Astrocyte of the spinal cord (primary cell): ENCODE data around the gene C2orf92.
"Not testable (repeated sequence)": the region's sequence is repeated elsewhere in the genome, so short reads cannot be mapped to it uniquely, and the experiment has no call there.

Experiments used
- DNase-seq: peaks from one replicate; pipeline ENCODE4 v3.0.0; 2011; ENCODE audit warnings: low read depth, low spot score
- H3K4me3 ChIP-seq: 2 replicates; pipeline ENCODE4 v1.5.1; 2011; ENCODE audit warnings: low read depth, mild to moderate bottlenecking, low read length, moderate library complexity
- CTCF ChIP-seq: IDR thresholded peaks from 2 replicates; pipeline ENCODE4 v1.5.1; 2012; ENCODE audit warnings: low read depth, mild to moderate bottlenecking, low read length, inconsistent platforms
- in situ Hi-C: cut with HindIII; loops from 2 replicates; pipeline ENCODE4 v1.10.0; 2017; ENCODE audit warnings: low sequenced_read_pairs

The C2orf92 gene

GRCh38 chr2:97676620-97677019 is 7.1 kb downstream of the C2orf92 start:
- no peak for TF ChIP-seq CTCF
- in situ Hi-C loops = no loop called here
- DNase-seq = no peak
- H3K4me3 ChIP-seq = no peak overlapping the region

- H3K4me3 ChIP-seq = no peak overlapping the region
- in situ Hi-C loops = no loop called here
- no peak for TF ChIP-seq CTCF
- DNase-seq = no peak
These were observed 8.0 kb downstream of the C2orf92 start for GRCh38 chr2:97677480-97677879.

GRCh38 chr2:97678298-97678697 is 8.8 kb downstream of the C2orf92 start:
- TF ChIP-seq CTCF = no peak
- in situ Hi-C loops = no loop called here
- H3K4me3 ChIP-seq = no peak overlapping the region
- no peak for DNase-seq

GRCh38 chr2:97687235-97687634 is 17.7 kb downstream of the C2orf92 start:
- DNase-seq, H3K4me3 ChIP-seq, in situ Hi-C loops: not testable (repeated sequence)

GRCh38 chr2:97688062-97688827 is 18.7 kb downstream of the C2orf92 start:
- no peak for DNase-seq
- no peak for TF ChIP-seq CTCF
- in situ Hi-C loops = no loop called here
- no peak overlapping the region for H3K4me3 ChIP-seq

GRCh38 chr2:97691166-97691565 is 21.7 kb downstream of the C2orf92 start:
- TF ChIP-seq CTCF = no peak
- H3K4me3 ChIP-seq = no peak overlapping the region
- in situ Hi-C loops = no loop called here
- DNase-seq = no peak

- DNase-seq = no peak
- in situ Hi-C loops = no loop called here
- no peak overlapping the region for H3K4me3 ChIP-seq
- no peak for TF ChIP-seq CTCF
These were observed 24.0 kb downstream of the C2orf92 start for GRCh38 chr2:97693476-97693875.
